ENCODE results near the gene ARHGAP42. TPM values are rescaled to one million over a fixed set of nuclear protein-coding genes. Genes with fewer than 3 reads are reported as not detected.

Gene ARHGAP42
- total and polyA plus RNA-seq, 10 of the 15 experiments (the other 5 are each of a cell fraction or from before 2014, with no cell fraction given) = 1.8 to 6.3 (median 3.2) TPM

DNA sequence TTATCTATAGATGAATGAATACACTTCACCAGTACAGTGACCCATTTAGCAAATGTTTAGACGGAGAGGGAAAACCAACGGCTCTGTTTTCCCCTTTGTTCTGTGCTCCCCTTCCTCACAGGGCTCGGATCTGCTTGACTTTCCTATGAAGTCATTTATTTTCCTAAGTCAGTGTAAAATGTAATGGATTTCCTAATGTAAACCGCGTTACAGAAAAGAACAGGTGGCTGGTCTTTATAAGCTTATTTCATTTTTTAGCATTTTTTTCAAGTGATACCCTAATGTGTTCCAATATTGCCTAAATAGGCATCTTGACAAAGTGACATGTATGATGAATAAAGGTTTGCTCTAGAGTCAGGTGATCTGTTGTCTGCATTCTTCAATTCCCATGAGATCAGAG, 235.0 kb downstream of the ARHGAP42 start:
- no peak for TF ChIP-seq SP1 (IDR thresholded peaks at IDR 0.05; ENCODE audit: low read depth, low read length)
- no peak for TF ChIP-seq CHD4 (IDR thresholded peaks at IDR 0.05)
- TF ChIP-seq, protein P1, sequence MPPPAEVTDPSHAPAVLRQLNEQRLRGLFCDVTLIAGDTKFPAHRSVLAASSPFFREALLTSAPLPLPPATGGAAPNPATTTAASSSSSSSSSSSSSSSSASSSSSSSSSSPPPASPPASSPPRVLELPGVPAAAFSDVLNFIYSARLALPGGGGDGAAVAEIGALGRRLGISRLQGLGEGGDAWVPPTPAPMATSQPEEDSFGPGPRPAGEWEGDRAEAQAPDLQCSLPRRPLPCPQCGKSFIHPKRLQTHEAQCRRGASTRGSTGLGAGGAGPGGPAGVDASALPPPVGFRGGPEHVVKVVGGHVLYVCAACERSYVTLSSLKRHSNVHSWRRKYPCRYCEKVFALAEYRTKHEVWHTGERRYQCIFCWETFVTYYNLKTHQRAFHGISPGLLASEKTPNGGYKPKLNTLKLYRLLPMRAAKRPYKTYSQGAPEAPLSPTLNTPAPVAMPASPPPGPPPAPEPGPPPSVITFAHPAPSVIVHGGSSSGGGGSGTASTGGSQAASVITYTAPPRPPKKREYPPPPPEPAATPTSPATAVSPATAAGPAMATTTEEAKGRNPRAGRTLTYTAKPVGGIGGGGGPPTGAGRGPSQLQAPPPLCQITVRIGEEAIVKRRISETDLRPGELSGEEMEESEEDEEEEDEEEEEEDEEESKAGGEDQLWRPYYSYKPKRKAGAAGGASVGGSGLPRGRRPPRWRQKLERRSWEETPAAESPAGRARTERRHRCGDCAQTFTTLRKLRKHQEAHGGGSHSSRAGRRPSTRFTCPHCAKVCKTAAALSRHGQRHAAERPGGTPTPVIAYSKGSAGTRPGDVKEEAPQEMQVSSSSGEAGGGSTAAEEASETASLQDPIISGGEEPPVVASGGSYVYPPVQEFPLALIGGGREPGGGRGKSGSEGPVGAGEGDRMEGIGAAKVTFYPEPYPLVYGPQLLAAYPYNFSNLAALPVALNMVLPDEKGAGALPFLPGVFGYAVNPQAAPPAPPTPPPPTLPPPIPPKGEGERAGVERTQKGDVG (CRISPR knock-in tag; IDR thresholded peaks at IDR 0.05) = no peak
- TF ChIP-seq NR2C1 (IDR thresholded peaks at IDR 0.05) = no peak
- TF ChIP-seq, protein P2, sequence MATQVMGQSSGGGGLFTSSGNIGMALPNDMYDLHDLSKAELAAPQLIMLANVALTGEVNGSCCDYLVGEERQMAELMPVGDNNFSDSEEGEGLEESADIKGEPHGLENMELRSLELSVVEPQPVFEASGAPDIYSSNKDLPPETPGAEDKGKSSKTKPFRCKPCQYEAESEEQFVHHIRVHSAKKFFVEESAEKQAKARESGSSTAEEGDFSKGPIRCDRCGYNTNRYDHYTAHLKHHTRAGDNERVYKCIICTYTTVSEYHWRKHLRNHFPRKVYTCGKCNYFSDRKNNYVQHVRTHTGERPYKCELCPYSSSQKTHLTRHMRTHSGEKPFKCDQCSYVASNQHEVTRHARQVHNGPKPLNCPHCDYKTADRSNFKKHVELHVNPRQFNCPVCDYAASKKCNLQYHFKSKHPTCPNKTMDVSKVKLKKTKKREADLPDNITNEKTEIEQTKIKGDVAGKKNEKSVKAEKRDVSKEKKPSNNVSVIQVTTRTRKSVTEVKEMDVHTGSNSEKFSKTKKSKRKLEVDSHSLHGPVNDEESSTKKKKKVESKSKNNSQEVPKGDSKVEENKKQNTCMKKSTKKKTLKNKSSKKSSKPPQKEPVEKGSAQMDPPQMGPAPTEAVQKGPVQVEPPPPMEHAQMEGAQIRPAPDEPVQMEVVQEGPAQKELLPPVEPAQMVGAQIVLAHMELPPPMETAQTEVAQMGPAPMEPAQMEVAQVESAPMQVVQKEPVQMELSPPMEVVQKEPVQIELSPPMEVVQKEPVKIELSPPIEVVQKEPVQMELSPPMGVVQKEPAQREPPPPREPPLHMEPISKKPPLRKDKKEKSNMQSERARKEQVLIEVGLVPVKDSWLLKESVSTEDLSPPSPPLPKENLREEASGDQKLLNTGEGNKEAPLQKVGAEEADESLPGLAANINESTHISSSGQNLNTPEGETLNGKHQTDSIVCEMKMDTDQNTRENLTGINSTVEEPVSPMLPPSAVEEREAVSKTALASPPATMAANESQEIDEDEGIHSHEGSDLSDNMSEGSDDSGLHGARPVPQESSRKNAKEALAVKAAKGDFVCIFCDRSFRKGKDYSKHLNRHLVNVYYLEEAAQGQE (IDR thresholded peaks at IDR 0.05; ENCODE audit: low read depth, low read length) = no peak
- TF ChIP-seq KAT2A (conservative IDR thresholded peaks at IDR 0.05; ENCODE audit: control insufficient read depth, low read depth, low read length) = no peak
- TF ChIP-seq FOXM1 (IDR thresholded peaks at IDR 0.05; ENCODE audit: low read depth, low read length) = no peak
- TF ChIP-seq, protein P3, sequence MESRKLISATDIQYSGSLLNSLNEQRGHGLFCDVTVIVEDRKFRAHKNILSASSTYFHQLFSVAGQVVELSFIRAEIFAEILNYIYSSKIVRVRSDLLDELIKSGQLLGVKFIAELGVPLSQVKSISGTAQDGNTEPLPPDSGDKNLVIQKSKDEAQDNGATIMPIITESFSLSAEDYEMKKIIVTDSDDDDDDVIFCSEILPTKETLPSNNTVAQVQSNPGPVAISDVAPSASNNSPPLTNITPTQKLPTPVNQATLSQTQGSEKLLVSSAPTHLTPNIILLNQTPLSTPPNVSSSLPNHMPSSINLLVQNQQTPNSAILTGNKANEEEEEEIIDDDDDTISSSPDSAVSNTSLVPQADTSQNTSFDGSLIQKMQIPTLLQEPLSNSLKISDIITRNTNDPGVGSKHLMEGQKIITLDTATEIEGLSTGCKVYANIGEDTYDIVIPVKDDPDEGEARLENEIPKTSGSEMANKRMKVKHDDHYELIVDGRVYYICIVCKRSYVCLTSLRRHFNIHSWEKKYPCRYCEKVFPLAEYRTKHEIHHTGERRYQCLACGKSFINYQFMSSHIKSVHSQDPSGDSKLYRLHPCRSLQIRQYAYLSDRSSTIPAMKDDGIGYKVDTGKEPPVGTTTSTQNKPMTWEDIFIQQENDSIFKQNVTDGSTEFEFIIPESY (IDR thresholded peaks at IDR 0.05) = no peak
- no peak for TF ChIP-seq SMARCA5 (IDR thresholded peaks at IDR 0.05)
- TF ChIP-seq RAD21 (IDR thresholded peaks at IDR 0.05; ENCODE audit: insufficient read depth, low read depth, low read length) = no peak
- no peak for TF ChIP-seq STAT3 (IDR thresholded peaks at IDR 0.05; ENCODE audit: low read depth, low read length)
- no peaks in the 10 kb centered on the region for H3K36me3 ChIP-seq (ENCODE audit: control insufficient read depth in 2 of 2, insufficient read depth in 2 of 2, low read length in 1 of 2)
- ChIA-PET RAD21 (ENCODE audit: unreplicated experiment) (no interaction called here), POLR2A (no interaction called here), SMC1A (ENCODE audit: uncharacterized antibody, unreplicated experiment) (interaction anchor here (0.9 kb wide), 1 partner anchor 11 kb away, joined by 3 read pairs; no protein-coding TSS in a partner anchor), CTCF (interaction anchor here (1.1 to 6.7 kb wide), 2 partner anchors 9 to 239 kb away, joined by 3 to 30 read pairs; no protein-coding TSS in a partner anchor)
- no peaks in the 10 kb centered on the region for H4K20me1 ChIP-seq (ENCODE audit: control insufficient read depth, insufficient read depth)
- no TSS peak for BruUV-seq (replicated peaks)
- WGBS (ENCODE audit: insufficient coverage, insufficient replicate concordance, low lambda C conversion rate, missing lambda C conversion rate) = 76% methylated on average over 5 of the region's 5 CpGs
- peaks cover 6% of the 10 kb centered on the region for H3K4me1 ChIP-seq (ENCODE audit: control insufficient read depth, insufficient read depth, low read length)
- H3K4me2 ChIP-seq (ENCODE audit: control insufficient read depth, insufficient read depth) = no peak overlapping the region
- intact Hi-C loops (cut with micrococcal nuclease; ENCODE audit: unreplicated experiment) = no loop called here
- H3K9me3 ChIP-seq (replicated peaks; ENCODE audit: control insufficient read depth, insufficient read depth, low read length) = no peaks in the 10 kb centered on the region
- FAIRE-seq (no peak), ATAC-seq (no peak), DNase-seq (ENCODE audit: low read depth, low spot score) (no peak)
- H3K27me3 ChIP-seq (replicated peaks in 1 of 2; ENCODE audit: control insufficient read depth in 2 of 2, insufficient read depth in 2 of 2, low read length in 1 of 2) = no peaks in the 10 kb centered on the region
- no peak overlapping the region for H3K27ac ChIP-seq (ENCODE audit: control insufficient read depth, insufficient read depth)
- H3K9ac ChIP-seq (ENCODE audit: control insufficient read depth, insufficient read depth, low read length) = no peak overlapping the region
- H3K79me2 ChIP-seq (ENCODE audit: control insufficient read depth, insufficient read depth, low read length) = no peaks in the 10 kb centered on the region
- in situ Hi-C loops (cut with MboI) = loop anchor here (10.0 kb wide), 1 partner anchor 237 kb away; the partner anchor contains the start of gene ARHGAP42
- no peak overlapping the region for H3K4me3 ChIP-seq
- no peak overlapping the region for H2AFZ ChIP-seq (ENCODE audit: control insufficient read depth, low read depth, low read length)

Measured in GM12878 (cell line).